ENCODE measurements around the gene FITM1.

The FITM1 gene

DNA sequence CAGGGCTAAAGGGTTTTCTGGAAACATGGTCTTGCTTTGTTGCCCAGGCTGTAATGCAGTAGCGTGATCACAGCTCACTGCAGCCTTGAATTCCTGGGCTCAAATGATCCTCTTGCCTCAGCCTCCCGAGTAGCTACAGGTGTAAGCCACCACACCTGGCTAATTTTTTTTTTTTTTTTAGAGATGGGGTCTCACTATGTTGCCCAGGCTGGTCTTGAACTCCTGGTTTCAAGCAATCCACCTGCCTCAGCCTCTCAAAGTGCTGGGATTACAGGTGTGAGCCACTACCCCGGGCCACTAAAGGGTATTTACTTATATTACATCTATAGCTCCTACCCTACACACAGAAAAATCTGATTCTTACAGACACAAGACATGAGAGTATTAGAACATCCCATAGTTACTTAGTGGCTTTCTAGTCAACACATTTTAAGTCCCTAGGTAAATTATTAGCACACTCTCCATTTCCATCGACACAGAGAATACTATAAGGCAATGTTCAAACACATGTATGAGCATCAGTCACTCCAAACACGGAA, 22.1 kb upstream of the FITM1 start:
- Histone ChIP-seq H3K27ac (ENCODE audit: low read depth, low read length) (no peak overlapping the region), H3K27me3 (ENCODE audit: insufficient read depth, low read length, poor library complexity) (no peaks in the 10 kb centered on the region), H2AK5ac (ENCODE audit: low read length) (no peak overlapping the region), H3K4me3 (ENCODE audit: low read length) (no peak overlapping the region), H4K8ac (ENCODE audit: low read depth, low read length) (no peak overlapping the region), H3K79me2 (ENCODE audit: control insufficient read depth, insufficient read depth, low read length) (no peaks in the 10 kb centered on the region), H3K9ac (ENCODE audit: low read length) (no peak overlapping the region), H3K56ac (ENCODE audit: low read length) (no peak overlapping the region), H2BK5ac (ENCODE audit: low read length) (no peak overlapping the region), H3K4ac (ENCODE audit: low read depth, low read length) (no peak overlapping the region), H3K23ac (ENCODE audit: low read length) (no peak overlapping the region), H4K5ac (ENCODE audit: low read length) (no peak overlapping the region), H2BK120ac (ENCODE audit: low read depth, low read length) (no peak overlapping the region), H3K79me1 (ENCODE audit: low read length) (no peaks in the 10 kb centered on the region), H3K4me1 (ENCODE audit: control insufficient read depth, low read depth, low read length) (no peaks in the 10 kb centered on the region), H3K18ac (ENCODE audit: low read length) (no peak overlapping the region), H3K36me3 (ENCODE audit: control insufficient read depth, insufficient read depth, low read length) (peaks cover 3% of the 10 kb centered on the region), H3K4me2 (ENCODE audit: low read length) (no peak overlapping the region), H2BK15ac (replicated peaks; ENCODE audit: low read depth) (no peak overlapping the region)
- no CpG with 5 or more reads among the region's 5 CpGs for WGBS (ENCODE audit: extremely low coverage, insufficient coverage, low lambda C conversion rate)
- no peak for DNase-seq

- Histone ChIP-seq H3K27me3 (ENCODE audit: insufficient read depth, low read length, poor library complexity) (no peaks in the 10 kb centered on the region), H3K4ac (ENCODE audit: low read depth, low read length) (no peak overlapping the region), H3K4me1 (ENCODE audit: control insufficient read depth, low read depth, low read length) (no peaks in the 10 kb centered on the region), H3K36me3 (ENCODE audit: control insufficient read depth, insufficient read depth, low read length) (no peaks in the 10 kb centered on the region), H3K18ac (ENCODE audit: low read length) (no peak overlapping the region), H3K79me1 (ENCODE audit: low read length) (no peaks in the 10 kb centered on the region), H3K23ac (ENCODE audit: low read length) (no peak overlapping the region), H4K8ac (ENCODE audit: low read depth, low read length) (no peak overlapping the region), H4K5ac (ENCODE audit: low read length) (no peak overlapping the region), H3K56ac (ENCODE audit: low read length) (no peak overlapping the region), H3K4me3 (ENCODE audit: low read length) (no peak overlapping the region), H3K4me2 (ENCODE audit: low read length) (no peak overlapping the region), H2BK15ac (replicated peaks; ENCODE audit: low read depth) (no peak overlapping the region), H2AK5ac (ENCODE audit: low read length) (no peak overlapping the region), H3K79me2 (ENCODE audit: control insufficient read depth, insufficient read depth, low read length) (no peaks in the 10 kb centered on the region), H2BK120ac (ENCODE audit: low read depth, low read length) (no peak overlapping the region), H3K27ac (ENCODE audit: low read depth, low read length) (no peak overlapping the region), H3K9ac (ENCODE audit: low read length) (no peak overlapping the region), H2BK5ac (ENCODE audit: low read length) (no peak overlapping the region)
- no peak for DNase-seq
- no CpG with 5 or more reads among the region's 9 CpGs for WGBS (ENCODE audit: extremely low coverage, insufficient coverage, low lambda C conversion rate)
Measured at GRCh38 chr14:24110060-24110459, 20.4 kb upstream of the FITM1 start.

DNA sequence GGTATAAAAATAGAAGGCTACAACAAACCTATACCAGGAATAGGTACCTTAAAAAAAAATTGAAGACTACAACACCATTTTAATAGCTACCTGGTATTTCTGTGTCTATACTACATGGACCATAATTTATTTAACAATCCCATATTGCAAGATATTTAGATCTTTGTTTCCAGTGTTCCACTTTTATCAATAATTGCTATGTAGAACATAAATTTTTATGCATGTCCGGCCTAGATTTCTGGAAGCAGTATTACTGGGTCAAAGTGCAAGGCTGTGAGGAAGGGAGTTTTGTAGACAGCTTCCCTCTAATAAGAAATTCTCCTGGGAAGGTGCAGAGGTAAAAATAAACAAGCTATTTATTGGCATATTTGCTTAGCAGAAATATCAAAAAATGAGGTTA, 19.9 kb upstream of the FITM1 start:
- Histone ChIP-seq H3K36me3 (ENCODE audit: control insufficient read depth, insufficient read depth, low read length) (no peaks in the 10 kb centered on the region), H3K18ac (ENCODE audit: low read length) (no peak overlapping the region), H3K4me3 (ENCODE audit: low read length) (no peak overlapping the region), H3K27ac (ENCODE audit: low read depth, low read length) (no peak overlapping the region), H3K9ac (ENCODE audit: low read length) (no peak overlapping the region), H3K79me2 (ENCODE audit: control insufficient read depth, insufficient read depth, low read length) (no peaks in the 10 kb centered on the region), H4K5ac (ENCODE audit: low read length) (no peak overlapping the region), H2AK5ac (ENCODE audit: low read length) (no peak overlapping the region), H3K79me1 (ENCODE audit: low read length) (no peaks in the 10 kb centered on the region), H2BK15ac (replicated peaks; ENCODE audit: low read depth) (no peak overlapping the region), H3K27me3 (ENCODE audit: insufficient read depth, low read length, poor library complexity) (no peaks in the 10 kb centered on the region), H2BK120ac (ENCODE audit: low read depth, low read length) (no peak overlapping the region), H3K23ac (ENCODE audit: low read length) (no peak overlapping the region), H3K56ac (ENCODE audit: low read length) (no peak overlapping the region), H4K8ac (ENCODE audit: low read depth, low read length) (no peak overlapping the region), H2BK5ac (ENCODE audit: low read length) (no peak overlapping the region), H3K4me1 (ENCODE audit: control insufficient read depth, low read depth, low read length) (peaks cover under 1% of the 10 kb centered on the region), H3K4me2 (ENCODE audit: low read length) (no peak overlapping the region), H3K4ac (ENCODE audit: low read depth, low read length) (no peak overlapping the region)
- WGBS (ENCODE audit: extremely low coverage, insufficient coverage, low lambda C conversion rate), result no CpG with 5 or more reads among the region's 1 CpG
- DNase-seq, result no peak

DNA sequence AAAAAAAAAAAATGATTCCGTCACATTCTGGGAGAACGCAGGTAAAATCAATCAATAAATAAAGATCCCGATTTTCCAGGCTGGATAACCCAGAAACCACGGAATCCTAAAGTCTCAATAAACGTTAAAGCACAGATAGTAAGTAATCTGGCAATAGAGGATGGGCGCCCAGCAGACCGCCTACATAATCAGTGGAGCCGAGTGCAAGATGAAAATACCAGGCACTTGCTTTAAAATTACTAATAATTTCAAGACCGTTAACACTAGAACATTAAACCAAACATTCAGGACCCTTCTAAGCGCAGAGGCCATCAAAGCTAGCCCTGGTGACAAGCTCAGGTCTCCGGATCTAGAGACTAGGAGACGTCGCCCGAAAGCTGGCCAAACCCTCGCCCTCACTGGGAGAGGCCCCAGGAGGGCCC, 17.1 kb upstream of the FITM1 start:
- Histone ChIP-seq H3K56ac (ENCODE audit: low read length) (peak overlapping the region; percentile 97), H3K27ac (ENCODE audit: low read depth, low read length) (peak overlapping the region; percentile 94), H3K9ac (ENCODE audit: low read length) (peak overlapping the region; percentile 91), H3K18ac (ENCODE audit: low read length) (peak overlapping the region; percentile 43), H2BK15ac (replicated peaks; ENCODE audit: low read depth) (no peak overlapping the region), H3K4me3 (ENCODE audit: low read length) (peak overlapping the region; percentile 86), H4K5ac (ENCODE audit: low read length) (no peak overlapping the region), H3K4me1 (ENCODE audit: control insufficient read depth, low read depth, low read length) (peaks cover 3% of the 10 kb centered on the region), H3K79me1 (ENCODE audit: low read length) (peaks cover 11% of the 10 kb centered on the region), H3K23ac (ENCODE audit: low read length) (no peak overlapping the region), H3K36me3 (ENCODE audit: control insufficient read depth, insufficient read depth, low read length) (no peaks in the 10 kb centered on the region), H3K27me3 (ENCODE audit: insufficient read depth, low read length, poor library complexity) (no peaks in the 10 kb centered on the region), H4K8ac (ENCODE audit: low read depth, low read length) (peak overlapping the region; percentile 88), H3K4me2 (ENCODE audit: low read length) (peak overlapping the region; percentile 90), H2BK5ac (ENCODE audit: low read length) (peak overlapping the region; percentile 40), H3K4ac (ENCODE audit: low read depth, low read length) (peak overlapping the region; percentile 64), H2BK120ac (ENCODE audit: low read depth, low read length) (peak overlapping the region; percentile 4), H3K79me2 (ENCODE audit: control insufficient read depth, insufficient read depth, low read length) (peaks cover 2% of the 10 kb centered on the region), H2AK5ac (ENCODE audit: low read length) (no peak overlapping the region)
- no CpG with 5 or more reads among the region's 15 CpGs for WGBS (ENCODE audit: extremely low coverage, insufficient coverage, low lambda C conversion rate)
- no peak for DNase-seq

- Histone ChIP-seq H3K27me3 (ENCODE audit: insufficient read depth, low read length, poor library complexity) (no peaks in the 10 kb centered on the region), H3K4me2 (ENCODE audit: low read length) (peak overlapping the region; percentile 90), H3K9ac (ENCODE audit: low read length) (peak overlapping the region; percentile 91), H3K36me3 (ENCODE audit: control insufficient read depth, insufficient read depth, low read length) (no peaks in the 10 kb centered on the region), H3K56ac (ENCODE audit: low read length) (peak overlapping the region; percentile 97), H3K4me3 (ENCODE audit: low read length) (peak overlapping the region; percentile 86), H3K4ac (ENCODE audit: low read depth, low read length) (peak overlapping the region; percentile 64), H2BK5ac (ENCODE audit: low read length) (peak overlapping the region; percentile 78), H3K18ac (ENCODE audit: low read length) (peak overlapping the region; percentile 56), H3K4me1 (ENCODE audit: control insufficient read depth, low read depth, low read length) (peaks cover 3% of the 10 kb centered on the region), H4K8ac (ENCODE audit: low read depth, low read length) (peak overlapping the region; percentile 88), H4K5ac (ENCODE audit: low read length) (no peak overlapping the region), H2BK15ac (replicated peaks; ENCODE audit: low read depth) (no peak overlapping the region), H3K23ac (ENCODE audit: low read length) (no peak overlapping the region), H3K79me1 (ENCODE audit: low read length) (peaks cover 11% of the 10 kb centered on the region), H3K27ac (ENCODE audit: low read depth, low read length) (peak overlapping the region; percentile 94), H3K79me2 (ENCODE audit: control insufficient read depth, insufficient read depth, low read length) (peaks cover 2% of the 10 kb centered on the region), H2AK5ac (ENCODE audit: low read length) (no peak overlapping the region), H2BK120ac (ENCODE audit: low read depth, low read length) (peak overlapping the region; percentile 4)
- WGBS (ENCODE audit: extremely low coverage, insufficient coverage, low lambda C conversion rate), result no CpG with 5 or more reads among the region's 42 CpGs
- peak; percentile 97 for DNase-seq
Measured at GRCh38 chr14:24113801-24114531, 16.5 kb upstream of the FITM1 start.
